Measurements from ENCODE around the gene PTPRK.

The PTPRK gene

DNA sequence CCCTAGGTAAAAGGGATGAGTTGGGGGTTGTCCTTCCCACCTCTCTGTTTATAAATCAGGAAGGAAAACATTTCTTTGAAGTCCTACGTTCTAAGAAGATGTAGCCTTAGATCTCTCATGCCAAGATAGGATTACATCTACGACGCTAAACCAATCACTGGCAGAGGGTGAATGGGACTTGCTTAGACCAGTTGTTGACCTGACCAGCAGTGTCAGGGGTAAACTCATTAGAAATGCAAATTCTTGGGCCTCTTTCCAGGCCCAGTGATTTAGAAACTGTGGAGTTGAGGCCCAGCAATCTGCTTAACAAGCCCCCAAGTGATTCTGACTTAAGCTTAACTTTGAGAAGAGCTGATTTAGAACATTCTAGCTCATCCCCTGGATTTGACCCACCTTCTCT is 472.4 kb downstream of the PTPRK start:
- TF ChIP-seq, protein P1, sequence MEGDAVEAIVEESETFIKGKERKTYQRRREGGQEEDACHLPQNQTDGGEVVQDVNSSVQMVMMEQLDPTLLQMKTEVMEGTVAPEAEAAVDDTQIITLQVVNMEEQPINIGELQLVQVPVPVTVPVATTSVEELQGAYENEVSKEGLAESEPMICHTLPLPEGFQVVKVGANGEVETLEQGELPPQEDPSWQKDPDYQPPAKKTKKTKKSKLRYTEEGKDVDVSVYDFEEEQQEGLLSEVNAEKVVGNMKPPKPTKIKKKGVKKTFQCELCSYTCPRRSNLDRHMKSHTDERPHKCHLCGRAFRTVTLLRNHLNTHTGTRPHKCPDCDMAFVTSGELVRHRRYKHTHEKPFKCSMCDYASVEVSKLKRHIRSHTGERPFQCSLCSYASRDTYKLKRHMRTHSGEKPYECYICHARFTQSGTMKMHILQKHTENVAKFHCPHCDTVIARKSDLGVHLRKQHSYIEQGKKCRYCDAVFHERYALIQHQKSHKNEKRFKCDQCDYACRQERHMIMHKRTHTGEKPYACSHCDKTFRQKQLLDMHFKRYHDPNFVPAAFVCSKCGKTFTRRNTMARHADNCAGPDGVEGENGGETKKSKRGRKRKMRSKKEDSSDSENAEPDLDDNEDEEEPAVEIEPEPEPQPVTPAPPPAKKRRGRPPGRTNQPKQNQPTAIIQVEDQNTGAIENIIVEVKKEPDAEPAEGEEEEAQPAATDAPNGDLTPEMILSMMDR (IDR thresholded peaks at IDR 0.05; ENCODE audit: insufficient read depth, low read length, poor library complexity, severe bottlenecking), result no peak
- Histone ChIP-seq H3K36me3 (ENCODE audit: control insufficient read depth, insufficient read depth, low read length) (no peaks in the 10 kb centered on the region), H3K4me3 (replicated peaks; ENCODE audit: low read depth, low read length) (no peak overlapping the region), H3K27me3 (replicated peaks; ENCODE audit: control insufficient read depth, insufficient read depth, low read length) (no peaks in the 10 kb centered on the region)
- DNase-seq (ENCODE audit: extremely low read depth, insufficient read length), result no peak

DNA sequence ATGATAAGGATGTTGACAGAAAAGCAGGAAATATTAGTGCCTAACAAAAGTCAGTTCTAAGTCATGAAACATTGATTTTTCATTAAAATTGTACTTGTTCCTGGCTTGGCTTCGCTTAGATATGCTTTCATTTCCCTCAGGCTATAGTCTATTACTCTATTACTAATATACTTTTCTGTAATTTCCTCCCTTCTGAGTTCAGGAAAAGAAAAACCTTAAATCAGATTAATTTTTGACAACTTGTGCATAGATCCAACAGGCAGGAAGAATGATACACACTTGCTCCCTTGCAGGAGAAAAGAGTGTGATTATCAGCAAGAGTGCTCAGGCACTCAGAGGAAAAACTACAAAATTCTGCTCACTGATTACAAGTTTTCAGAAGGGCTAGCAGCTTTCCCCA is 474.4 kb downstream of the PTPRK start:
- DNase-seq (ENCODE audit: extremely low read depth, insufficient read length), result no peak
- Histone ChIP-seq H3K4me3 (replicated peaks; ENCODE audit: low read depth, low read length) (no peak overlapping the region), H3K36me3 (ENCODE audit: control insufficient read depth, insufficient read depth, low read length) (no peaks in the 10 kb centered on the region), H3K27me3 (replicated peaks; ENCODE audit: control insufficient read depth, insufficient read depth, low read length) (no peaks in the 10 kb centered on the region)
- TF ChIP-seq, protein P1 (IDR thresholded peaks at IDR 0.05; ENCODE audit: insufficient read depth, low read length, poor library complexity, severe bottlenecking), result no peak

DNA sequence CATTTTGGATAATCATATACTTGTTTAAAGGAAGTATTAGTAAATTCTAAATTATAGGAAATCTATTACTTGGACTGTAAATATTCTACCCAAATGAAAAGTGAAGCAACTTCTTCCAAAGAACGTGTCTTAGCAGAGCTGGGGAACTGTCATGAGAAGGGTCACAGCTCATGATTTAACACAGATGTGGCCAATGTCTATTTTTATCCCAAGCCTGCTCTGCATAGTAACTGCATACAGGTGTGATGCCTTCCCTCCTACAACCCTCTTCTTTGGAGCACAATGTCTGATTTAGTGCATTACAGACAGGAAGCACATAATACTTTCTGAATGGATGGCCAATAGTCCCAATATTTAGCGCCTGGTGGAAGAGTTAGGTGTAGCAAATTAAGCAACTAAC is 480.9 kb downstream of the PTPRK start:
- TF ChIP-seq, protein P1 (IDR thresholded peaks at IDR 0.05; ENCODE audit: insufficient read depth, low read length, poor library complexity, severe bottlenecking), result no peak
- no peak for DNase-seq (ENCODE audit: extremely low read depth, insufficient read length)
- no peaks in the 10 kb centered on the region for H3K36me3 ChIP-seq (ENCODE audit: control insufficient read depth, insufficient read depth, low read length)
- H3K4me3 ChIP-seq (replicated peaks; ENCODE audit: low read depth, low read length), result no peak overlapping the region
- H3K27me3 ChIP-seq (replicated peaks; ENCODE audit: control insufficient read depth, insufficient read depth, low read length), result no peaks in the 10 kb centered on the region

DNA sequence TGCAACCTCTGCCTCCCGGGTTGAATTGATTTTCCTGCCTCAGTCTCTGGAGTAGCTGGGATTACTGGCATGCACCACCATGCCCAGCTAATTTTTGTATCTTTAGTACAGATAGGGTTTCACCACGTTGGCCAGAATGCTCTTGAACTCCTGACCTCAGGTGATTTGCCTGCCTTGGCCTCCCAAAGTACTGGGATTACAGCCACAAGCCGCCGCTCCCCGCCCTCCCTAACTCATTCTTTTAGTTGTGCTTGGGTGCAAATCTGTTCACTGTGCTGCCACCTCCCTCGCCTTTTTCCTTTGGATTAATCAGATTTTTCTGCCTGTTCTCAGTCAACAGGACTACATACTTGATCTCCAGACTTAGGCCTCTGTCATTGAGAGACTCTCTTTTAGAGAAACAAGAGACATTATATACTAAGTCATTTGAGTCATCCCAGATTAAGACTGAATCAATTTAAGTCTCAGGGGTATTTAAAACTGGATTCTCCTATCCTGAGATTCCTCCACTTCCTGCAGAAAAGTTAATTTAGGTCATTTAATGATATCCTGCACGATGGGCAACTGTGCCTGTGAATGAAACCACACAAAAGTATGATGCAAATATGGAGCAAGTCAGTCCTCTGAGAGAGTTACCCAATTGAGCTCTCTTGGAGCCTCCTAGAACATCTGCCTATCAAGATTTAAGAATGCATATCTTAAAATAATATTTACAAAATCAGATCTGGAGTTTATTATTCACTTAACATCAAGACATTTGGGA is 483.4 kb downstream of the PTPRK start:
- Histone ChIP-seq H3K4me3 (replicated peaks; ENCODE audit: low read depth, low read length) (no peak overlapping the region), H3K36me3 (ENCODE audit: control insufficient read depth, insufficient read depth, low read length) (no peaks in the 10 kb centered on the region), H3K27me3 (replicated peaks; ENCODE audit: control insufficient read depth, insufficient read depth, low read length) (no peaks in the 10 kb centered on the region)
- TF ChIP-seq, protein P1 (IDR thresholded peaks at IDR 0.05; ENCODE audit: insufficient read depth, low read length, poor library complexity, severe bottlenecking), result no peak
- no peak for DNase-seq (ENCODE audit: extremely low read depth, insufficient read length)

DNA sequence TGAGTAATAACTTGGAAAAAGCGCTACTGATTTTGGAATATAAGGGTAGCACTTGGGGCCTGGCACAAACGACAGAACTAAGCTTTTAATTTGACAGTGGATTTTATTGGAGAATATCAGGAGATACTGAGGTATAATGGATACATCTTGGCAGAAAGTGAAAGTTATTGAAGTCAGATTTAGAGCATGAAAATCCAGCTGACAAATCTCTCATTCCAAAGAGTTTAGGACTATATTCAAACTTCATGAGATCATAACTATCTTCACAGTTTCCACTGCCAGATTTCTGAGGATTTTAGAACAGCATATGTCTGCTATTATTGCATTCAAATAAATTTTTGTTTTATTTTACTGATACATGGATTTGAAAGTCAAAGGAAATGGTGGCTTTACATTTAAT is 487.2 kb downstream of the PTPRK start:
- no peak for DNase-seq (ENCODE audit: extremely low read depth, insufficient read length)
- Histone ChIP-seq H3K36me3 (ENCODE audit: control insufficient read depth, insufficient read depth, low read length) (no peaks in the 10 kb centered on the region), H3K27me3 (replicated peaks; ENCODE audit: control insufficient read depth, insufficient read depth, low read length) (no peaks in the 10 kb centered on the region), H3K4me3 (replicated peaks; ENCODE audit: low read depth, low read length) (no peak overlapping the region)
- TF ChIP-seq, protein P1 (IDR thresholded peaks at IDR 0.05; ENCODE audit: insufficient read depth, low read length, poor library complexity, severe bottlenecking), result no peak

DNA sequence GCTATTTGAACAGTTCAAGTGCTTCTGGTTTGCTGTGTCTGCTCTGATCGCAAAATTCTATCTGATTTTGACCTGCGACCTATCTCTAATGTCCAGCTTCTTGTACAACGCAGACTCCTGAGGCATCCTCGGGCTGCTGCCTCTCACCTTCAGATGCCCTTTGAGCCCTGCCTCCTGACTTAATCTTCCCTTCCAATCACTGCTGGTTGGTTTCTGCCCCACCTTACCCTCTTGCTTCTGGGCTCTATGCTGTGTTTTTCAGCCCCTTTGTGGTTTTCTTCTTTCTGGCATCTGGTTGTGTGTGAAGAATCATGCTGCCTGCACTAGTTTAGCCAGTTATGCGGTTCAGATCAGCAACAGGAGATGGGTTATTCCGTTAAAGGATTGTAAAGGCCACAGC is 488.4 kb downstream of the PTPRK start:
- no peaks in the 10 kb centered on the region for H3K27me3 ChIP-seq (replicated peaks; ENCODE audit: control insufficient read depth, insufficient read depth, low read length)
- H3K4me3 ChIP-seq (replicated peaks; ENCODE audit: low read depth, low read length), result no peak overlapping the region
- no peak for DNase-seq (ENCODE audit: extremely low read depth, insufficient read length)

More for the DNA sequence above, 488.4 kb downstream of the PTPRK start:
- H3K36me3 ChIP-seq (ENCODE audit: control insufficient read depth, insufficient read depth, low read length), result no peaks in the 10 kb centered on the region
- TF ChIP-seq, protein P1 (IDR thresholded peaks at IDR 0.05; ENCODE audit: insufficient read depth, low read length, poor library complexity, severe bottlenecking), result no peak
